Hematopoietic multipotent progenitor cell treated with erythropoietin and hydrocortisone succinate and interleukin-3 and kit ligand, for 4 days (in vitro differentiated cells): ENCODE measurements around the gene AUP1.

Source experiments
- DNase-seq: peaks from one replicate; pipeline ENCODE4 v3.0.0-alpha.2; 2015

Gene AUP1

DNA sequence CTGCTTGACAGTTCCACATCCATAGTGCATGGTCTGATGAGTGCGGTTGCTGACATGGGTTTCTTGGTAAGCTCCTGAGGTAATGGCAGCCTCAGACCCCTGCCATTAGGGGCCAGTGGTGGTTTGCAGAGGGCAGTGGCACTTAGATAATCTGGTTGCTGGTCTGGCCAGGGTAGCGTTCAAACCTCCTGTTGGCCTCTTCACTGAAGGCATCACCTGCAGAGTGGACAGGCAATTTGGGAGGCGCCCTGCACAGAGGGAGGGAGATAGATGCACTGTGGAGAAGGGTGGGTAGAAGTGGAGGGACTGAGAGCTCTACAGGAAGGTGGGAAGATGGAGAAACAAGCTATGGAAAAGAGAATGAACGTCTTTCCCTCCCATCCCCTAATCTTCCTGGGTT lies 4.0 kb upstream of the AUP1 start:
- DNase-seq, result no peak

DNA sequence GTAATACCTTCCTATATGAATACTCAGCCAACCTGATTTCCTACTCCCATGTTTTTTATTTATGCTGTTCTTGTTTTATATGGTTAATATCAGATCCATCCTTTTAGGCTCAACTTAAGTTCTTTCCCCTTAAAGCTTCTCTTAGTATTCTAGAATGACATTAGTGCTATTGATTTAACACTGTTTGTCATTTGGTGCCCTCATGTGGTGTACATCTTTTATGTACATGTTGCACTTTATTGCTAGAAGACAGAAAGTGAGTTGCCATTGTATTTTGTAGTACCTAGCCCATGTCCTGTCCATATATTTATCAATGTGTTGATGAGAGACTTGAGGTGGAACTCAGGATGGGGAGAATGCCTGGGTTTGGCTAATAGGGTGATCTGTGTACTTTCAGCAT lies 2.7 kb upstream of the AUP1 start:
- DNase-seq, result peak; percentile 85

DNA sequence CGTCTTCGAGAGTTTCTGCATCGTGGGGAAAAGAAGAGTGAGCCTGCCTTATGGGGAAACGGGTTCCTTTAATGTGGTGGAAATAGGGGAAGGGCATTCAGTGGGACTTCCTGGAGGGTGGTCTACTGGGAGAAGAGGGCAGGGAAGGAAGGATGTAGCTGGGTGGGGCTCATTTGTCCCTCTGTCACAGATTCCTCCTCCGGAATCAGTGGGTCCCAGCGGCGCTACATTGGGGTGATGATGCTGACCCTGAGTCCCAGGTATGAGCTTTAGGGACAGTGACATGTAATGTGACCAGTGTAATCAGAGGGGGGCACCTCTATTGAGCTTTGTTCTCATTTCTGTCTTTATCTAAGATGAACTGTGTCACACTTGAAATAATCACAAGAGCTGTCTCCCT lies 2.2 kb upstream of the AUP1 start:
- no peak for DNase-seq

DNA sequence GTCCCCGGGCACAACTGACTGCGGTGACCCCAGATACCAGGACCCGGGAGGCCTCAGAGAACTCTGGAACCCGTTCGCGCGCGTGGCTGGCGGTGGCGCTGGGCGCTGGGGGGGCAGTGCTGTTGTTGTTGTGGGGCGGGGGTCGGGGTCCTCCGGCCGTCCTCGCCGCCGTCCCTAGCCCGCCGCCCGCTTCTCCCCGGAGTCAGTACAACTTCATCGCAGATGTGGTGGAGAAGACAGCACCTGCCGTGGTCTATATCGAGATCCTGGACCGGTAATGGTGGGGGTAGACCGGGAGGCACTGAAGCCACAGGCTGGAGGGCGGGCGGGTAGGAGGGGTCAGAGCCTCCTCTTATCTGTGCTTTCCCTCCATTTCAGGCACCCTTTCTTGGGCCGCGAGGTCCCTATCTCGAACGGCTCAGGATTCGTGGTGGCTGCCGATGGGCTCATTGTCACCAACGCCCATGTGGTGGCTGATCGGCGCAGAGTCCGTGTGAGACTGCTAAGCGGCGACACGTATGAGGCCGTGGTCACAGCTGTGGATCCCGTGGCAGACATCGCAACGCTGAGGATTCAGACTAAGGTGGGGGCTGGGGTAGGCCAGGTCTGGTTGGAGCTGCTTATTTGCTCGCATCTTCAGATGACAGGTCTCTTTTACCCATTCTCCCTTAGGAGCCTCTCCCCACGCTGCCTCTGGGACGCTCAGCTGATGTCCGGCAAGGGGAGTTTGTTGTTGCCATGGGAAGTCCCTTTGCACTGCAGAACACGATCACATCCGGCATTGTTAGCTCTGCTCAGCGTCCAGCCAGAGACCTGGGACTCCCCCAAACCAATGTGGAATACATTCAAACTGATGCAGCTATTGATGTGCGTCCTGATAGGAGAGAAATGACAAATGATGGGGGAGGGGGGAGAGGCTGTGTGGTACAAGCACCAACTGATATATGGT lies 1.0 kb upstream of the AUP1 start:
- peak; percentile 98 for DNase-seq

DNA sequence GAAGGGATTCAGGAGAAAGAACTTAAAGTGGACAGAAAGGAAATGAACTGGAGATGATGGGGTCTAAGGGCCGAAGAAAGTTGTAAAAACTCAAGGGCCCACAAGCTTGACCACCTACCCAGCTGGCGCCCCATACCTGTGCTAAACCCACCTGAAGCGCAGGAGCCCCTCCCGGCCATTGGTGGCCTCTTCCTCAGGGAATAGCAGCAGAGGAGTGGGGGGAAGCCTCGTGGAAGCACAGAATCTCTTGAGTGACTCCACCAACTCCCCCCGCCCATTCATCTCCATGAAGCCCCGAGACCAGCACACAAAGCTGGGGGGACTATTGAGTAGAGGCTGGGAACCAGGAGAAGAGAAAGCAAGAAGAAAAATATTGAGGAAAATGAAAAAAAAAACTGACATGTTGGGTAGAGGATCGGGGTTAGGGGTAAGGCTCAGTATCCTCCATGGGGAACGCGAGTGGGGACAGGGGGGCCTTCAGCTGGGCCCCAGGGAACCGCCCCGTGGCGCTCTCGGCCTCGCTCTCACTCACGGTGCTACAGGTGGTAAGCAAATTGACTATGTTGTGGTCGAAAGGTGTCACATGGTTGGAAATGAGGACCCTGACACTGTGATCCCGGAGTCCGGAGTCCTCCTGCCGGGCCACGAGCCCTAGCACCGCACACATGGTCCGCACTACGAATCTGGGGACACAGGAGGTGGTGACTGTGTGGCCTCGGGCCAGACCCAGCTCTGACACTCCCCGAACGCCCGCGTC lies 728 bp downstream of the AUP1 start:
- DNase-seq, result no peak

- DNase-seq, result no peak
Observed at GRCh38 chr2:74527741-74528140, 1.8 kb downstream of the AUP1 start.

DNA sequence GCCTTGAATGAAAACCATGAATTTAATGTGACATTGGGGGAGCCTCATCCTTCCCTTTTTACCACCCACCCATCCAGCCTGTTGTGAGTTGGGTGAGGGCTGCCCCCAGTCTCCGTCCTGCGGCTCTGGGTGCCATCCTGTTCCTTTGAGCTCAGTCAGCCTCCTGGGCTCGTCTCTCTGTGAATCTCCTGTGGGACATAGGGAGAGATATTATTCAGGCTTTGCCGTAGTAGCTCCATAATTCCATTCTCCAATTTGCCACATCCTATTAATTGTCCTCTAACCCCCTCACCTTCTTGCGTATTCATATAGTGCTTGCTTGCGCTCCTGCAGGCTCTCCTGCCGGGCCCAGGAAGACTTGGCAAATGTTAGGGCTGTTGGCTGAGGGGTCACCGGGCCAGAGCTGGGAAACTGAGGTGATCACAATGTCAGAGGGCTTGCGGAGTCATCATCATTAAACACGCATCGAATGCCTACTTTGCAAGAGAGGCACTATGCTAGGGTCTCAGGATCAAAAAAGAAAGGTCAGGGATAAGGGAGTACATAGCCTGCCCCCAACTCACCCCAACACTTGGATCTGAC lies 2.8 kb downstream of the AUP1 start:
- no peak for DNase-seq

DNA sequence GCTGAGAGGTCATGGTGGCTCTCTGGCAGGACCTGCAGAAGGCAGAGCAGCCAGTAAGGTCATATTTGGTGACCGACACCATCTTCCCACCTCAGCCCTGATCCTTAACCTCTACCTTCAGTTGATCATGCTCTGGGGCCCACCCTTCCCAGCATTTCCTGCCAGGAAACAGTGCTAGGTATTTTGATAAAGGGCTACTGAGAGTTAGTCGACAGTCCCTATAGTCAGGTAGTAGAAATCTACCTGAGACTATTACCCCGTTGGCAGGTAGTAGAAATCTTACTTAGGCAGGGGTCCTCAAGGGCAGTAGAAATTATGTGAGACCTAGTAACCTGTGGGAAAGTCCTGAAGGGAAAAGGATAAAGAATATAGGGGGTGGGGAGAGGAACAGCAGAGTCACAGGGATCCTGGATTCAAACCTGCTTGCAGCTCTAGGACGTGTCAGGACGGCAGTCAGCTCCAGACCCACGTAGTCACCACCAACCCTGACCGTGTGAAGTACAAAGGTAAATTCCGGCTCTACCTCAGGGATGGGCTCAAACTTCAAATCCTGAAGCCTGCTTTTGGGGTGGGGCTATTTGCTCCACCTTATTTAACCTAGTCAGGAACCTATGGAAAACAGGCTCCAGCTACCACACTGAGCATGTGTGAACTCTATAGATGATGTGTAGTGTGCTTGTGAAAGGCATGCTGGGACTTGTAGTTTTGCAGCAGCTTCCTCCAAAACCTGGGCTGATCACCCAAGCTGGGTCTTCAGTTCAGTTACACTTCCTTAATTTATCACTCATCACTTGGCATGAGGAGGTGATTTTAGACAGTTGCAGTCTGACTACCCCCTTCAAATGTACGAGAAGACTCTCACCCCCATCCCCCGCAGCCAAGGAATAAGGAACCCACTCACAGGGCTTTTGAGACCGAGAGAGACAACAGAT lies 3.5 kb downstream of the AUP1 start, which contains the start of gene DQX1:
Gene DQX1 (minus strand): TSS at position 515 of the 932 bp plus-strand sequence. CDS start 502 bp downstream, at position 13.
- DNase-seq, result peak; percentile 77

DNA sequence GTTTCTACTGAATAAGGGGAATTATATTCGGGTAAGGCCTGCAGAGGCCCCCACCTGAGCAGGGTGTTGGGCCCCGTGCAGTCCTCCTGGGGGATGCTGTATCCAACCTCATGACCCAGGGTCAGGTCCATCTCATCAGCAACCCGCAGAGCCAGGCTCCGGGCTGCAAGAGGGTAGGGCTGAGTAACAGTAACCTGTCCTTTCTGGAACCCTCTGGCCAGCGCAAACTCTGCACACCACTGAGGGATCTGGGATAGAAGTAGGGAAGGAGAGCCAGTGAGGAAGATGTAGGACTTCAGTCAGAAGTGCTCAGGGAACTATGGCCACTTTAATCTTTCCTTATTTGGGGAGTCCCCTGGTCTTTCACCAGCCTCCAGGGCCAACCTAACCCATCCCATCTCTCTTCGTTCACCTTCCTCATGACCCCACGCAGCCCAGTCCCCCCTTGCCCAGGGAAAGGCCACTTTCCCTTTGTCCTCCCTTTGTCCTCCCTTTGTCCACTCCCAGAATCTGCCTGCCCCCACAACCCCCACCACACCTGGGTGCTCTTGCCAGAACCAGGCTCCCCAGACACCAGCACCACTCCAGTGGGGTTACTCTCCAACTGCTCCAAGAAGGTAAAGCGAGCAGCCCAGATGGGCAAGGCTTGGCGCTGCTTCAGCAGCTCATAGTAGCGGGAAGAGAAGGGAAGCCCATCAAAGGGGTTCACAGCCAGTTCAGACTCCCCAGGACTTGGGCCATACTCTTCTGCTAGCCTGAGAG lies 4.4 kb downstream of the AUP1 start:
- no peak for DNase-seq

GRCh38 chr2:74524005-74524404 lies 5.5 kb downstream of the AUP1 start:
- DNase-seq, result no peak

DNA sequence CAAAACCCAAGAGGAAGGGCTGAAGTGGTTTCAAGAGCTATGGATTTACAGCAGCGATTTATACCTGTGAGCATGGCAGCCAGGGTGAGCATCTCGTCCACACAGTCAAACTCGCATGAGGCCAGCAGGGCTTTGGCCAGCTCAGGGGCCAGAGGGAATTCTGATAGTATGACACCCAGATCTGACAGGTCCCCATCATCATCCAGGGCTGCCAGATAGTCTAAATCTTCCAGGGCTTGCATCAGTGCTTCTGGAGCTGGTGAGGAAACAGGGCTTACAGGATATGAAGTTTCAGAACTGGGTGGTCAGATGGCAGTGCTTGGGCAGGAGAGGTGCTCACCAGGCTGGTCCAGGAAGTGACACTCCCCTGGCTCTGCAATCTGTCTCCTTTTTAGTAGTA lies 7.0 kb downstream of the AUP1 start:
- DNase-seq, result no peak

- no peak for DNase-seq
Observed at GRCh38 chr2:74516650-74517049, 12.9 kb downstream of the AUP1 start.

DNA sequence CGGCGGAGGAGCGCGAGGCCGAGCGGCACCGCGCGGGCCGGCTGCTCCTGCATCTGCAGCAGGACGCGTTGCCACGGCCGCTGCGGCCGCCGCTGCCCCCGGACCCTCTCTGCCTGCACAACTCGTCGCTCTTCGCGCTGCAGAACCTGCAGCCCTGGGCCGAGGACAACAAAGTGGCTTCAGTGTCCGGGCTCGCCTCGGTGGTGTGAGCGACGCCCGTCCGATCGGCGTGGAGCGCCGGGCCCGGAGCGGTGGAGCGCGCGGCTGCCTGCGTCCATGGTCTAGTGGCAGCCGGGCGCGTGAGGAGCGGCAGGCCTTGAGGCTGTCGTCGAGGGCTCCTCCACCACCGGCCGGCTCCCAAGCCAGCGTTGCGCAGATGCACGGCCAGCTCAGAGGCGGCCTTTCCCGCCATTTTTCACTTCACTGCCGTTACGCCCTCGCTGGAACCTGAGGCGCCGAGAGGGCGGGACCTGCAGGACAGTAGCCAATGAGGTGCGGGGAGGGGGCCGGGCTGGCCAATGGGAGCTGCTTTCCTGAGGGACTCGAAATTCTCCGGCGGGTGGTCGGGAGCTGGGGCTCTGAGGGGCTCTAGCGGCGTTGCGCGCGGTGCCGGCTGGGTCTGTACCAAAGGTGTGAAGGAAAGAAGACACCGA lies 13.4 kb downstream of the AUP1 start:
- DNase-seq, result peak; percentile 89

GRCh38 chr2:74515271-74515980 lies 14.1 kb downstream of the AUP1 start:
- DNase-seq, result no peak

DNA sequence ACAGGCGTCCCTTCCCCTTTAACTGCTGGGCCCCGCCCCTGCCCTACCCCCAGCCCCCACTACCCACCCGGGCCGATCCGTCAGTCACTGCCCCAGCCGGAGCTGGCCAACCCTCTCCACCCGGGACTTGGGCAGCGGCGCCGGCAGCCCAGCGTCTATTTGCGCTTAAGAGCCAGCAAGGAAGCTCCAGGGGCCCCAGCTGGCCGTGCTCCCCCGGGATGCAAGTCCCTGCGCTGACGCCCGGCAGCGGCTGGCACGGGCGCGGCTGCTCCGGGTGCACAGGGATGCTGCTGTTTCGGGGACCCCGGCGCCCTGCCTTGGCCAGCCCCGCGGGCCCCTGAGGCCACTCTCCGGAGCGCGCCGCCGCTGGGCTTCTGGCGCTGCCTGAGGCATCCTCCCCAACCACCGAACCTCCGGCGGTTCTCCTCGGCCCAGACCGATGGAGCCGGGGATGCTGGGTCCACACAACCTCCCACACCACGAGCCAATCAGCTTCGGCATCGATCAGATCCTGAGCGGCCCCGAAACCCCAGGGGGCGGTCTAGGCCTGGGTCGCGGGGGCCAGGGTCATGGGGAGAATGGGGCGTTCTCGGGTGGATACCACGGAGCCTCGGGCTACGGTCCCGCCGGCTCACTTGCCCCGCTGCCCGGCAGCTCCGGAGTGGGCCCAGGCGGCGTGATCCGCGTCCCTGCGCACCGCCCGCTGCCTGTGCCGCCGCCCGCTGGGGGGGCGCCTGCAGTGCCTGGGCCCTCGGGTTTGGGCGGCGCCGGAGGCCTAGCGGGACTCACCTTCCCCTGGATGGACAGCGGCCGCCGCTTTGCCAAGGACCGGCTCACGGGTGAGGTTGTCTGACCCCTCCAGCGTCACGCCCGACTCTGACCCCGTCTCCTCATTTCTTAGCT lies 14.9 kb downstream of the AUP1 start, which contains the start of gene TLX2:
Gene TLX2 (plus strand): TSS at position 83 of the 903 bp plus-strand sequence. CDS start 357 bp downstream, at position 440.
- peak; percentile 42 for DNase-seq

- DNase-seq, result no peak
Observed at GRCh38 chr2:74513605-74514367, 15.7 kb downstream of the AUP1 start.

DNA sequence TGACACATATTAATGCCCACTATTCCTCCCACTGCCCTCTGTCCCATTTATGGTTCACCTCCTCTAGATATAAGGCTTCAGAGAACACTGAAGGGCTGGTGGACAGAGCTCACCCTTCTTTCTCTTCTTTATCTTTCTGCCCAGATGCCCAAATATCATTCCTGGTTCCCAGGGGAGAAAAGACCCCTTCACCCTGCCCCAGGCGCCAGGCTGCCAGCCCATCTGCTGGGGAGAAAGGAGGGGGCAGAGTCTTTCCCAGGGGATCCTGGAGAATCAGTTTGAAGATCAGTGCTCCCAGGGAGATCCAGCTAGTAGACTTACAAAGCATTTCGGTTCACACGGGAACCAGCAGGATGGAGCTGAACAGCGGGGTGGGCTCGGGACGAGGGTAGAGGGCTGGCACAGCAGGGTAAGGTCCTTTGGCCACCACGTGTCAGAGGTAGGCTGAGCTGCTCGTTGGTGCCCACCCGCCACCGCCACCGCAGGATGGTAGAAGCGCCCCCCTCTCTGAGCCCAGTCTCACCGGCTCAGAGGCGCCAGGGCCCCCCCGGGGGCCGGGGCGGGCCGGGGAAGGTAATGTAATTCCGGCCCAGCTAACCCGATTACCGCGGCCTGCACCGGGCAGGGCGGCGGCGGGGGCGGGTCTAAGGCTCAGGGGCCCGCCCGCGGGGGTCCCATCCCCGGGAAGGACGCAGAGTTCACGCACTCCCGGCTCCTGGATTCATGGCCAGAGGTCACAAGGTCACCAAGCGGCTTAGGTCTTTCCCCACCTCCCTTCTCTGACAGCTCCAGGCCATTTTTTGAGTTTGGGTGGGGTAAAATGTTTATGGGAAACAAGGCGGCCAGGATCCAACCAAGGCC lies 16.5 kb downstream of the AUP1 start:
- no peak for DNase-seq
